ENCODE results near the gene UNK. TPM values are rescaled to one million over a fixed set of nuclear protein-coding genes. Genes with fewer than 3 reads are reported as not detected.

UNK gene
- total RNA-seq, 2 experiments from 2014 or later: 41.5 to 67.6 TPM

- H3K79me2 ChIP-seq (ENCODE audit: insufficient read depth, low read depth, low read length): no peaks in the 10 kb centered on the region
- no TSS peak for BruUV-seq (replicated peaks)
- H3K4me1 ChIP-seq (ENCODE audit: insufficient read depth, low read length, poor library complexity, severe bottlenecking): peaks cover 48% of the 10 kb centered on the region
- H3K27ac ChIP-seq (ENCODE audit: low read depth, low read length, poor library complexity, severe bottlenecking): no peak overlapping the region
- H3K9me2 ChIP-seq (ENCODE audit: insufficient read depth, low read length): no peaks in the 10 kb centered on the region
- no peaks in the 10 kb centered on the region for H3K36me3 ChIP-seq (ENCODE audit: insufficient read depth, low read length)
- POLR2A ChIA-PET: interaction anchor here (0.6 to 1.4 kb wide), 4 partner anchors 13 to 118 kb away, joined by 3 to 5 read pairs (median 4); partner anchors contain the start of gene SMIM5
- intact Hi-C loops (cut with micrococcal nuclease; ENCODE audit: unreplicated experiment): loop anchor here (1.0 to 5.0 kb wide), 4 partner anchors 96 to 324 kb away; no protein-coding TSS in a partner anchor
- CTCF ChIA-PET (ENCODE audit: unreplicated experiment): interaction anchor here (0.6 to 3.7 kb wide), 8 partner anchors 11 to 168 kb away, joined by 3 to 23 read pairs (median 8); no protein-coding TSS in a partner anchor
- TF ChIP-seq CTCF (conservative IDR thresholded peaks at IDR 0.05; ENCODE audit: low read length): no peak
- H4K20me1 ChIP-seq (ENCODE audit: insufficient read depth, low read length): no peaks in the 10 kb centered on the region
- no peak overlapping the region for H3K4me2 ChIP-seq (ENCODE audit: low read length)
- H2AFZ ChIP-seq (ENCODE audit: low read length): no peak overlapping the region
- H3K9me3 ChIP-seq (ENCODE audit: low read length): no peaks in the 10 kb centered on the region
- no peak overlapping the region for H3K4me3 ChIP-seq (ENCODE audit: low read depth, low read length, poor library complexity, severe bottlenecking)
- no peak for DNase-seq (ENCODE audit: low spot score)
These were observed 33.8 kb upstream of the UNK start for GRCh38 chr17:75750661-75751423.

- Histone ChIP-seq H3K36me3 (ENCODE audit: insufficient read depth, low read length) (no peaks in the 10 kb centered on the region), H3K4me3 (ENCODE audit: low read depth, low read length, poor library complexity, severe bottlenecking) (no peak overlapping the region), H4K20me1 (ENCODE audit: insufficient read depth, low read length) (no peaks in the 10 kb centered on the region), H3K9me2 (ENCODE audit: insufficient read depth, low read length) (no peaks in the 10 kb centered on the region), H3K27ac (ENCODE audit: low read depth, low read length, poor library complexity, severe bottlenecking) (no peak overlapping the region), H2AFZ (ENCODE audit: low read length) (no peak overlapping the region), H3K9me3 (ENCODE audit: low read length) (no peaks in the 10 kb centered on the region), H3K4me1 (ENCODE audit: insufficient read depth, low read length, poor library complexity, severe bottlenecking) (peaks cover 50% of the 10 kb centered on the region), H3K4me2 (ENCODE audit: low read length) (no peak overlapping the region), H3K79me2 (ENCODE audit: insufficient read depth, low read depth, low read length) (no peaks in the 10 kb centered on the region)
- ChIA-PET CTCF (ENCODE audit: unreplicated experiment) (interaction anchor here (0.6 to 2.5 kb wide), 6 partner anchors 10 to 119 kb away, joined by 3 to 16 read pairs (median 9); partner anchors contain the start of genes GALK1, RECQL5 and SAP30BP), POLR2A (interaction anchor here (1.2 kb wide), 1 partner anchor 77 kb away, joined by 4 read pairs; no protein-coding TSS in a partner anchor)
- BruUV-seq (replicated peaks): no TSS peak
- intact Hi-C loops (cut with micrococcal nuclease; ENCODE audit: unreplicated experiment): loop anchor here (5.0 kb wide), 2 partner anchors 95 to 325 kb away; no protein-coding TSS in a partner anchor
- no peak for DNase-seq (ENCODE audit: low spot score)
- no peak for TF ChIP-seq EZH2phosphoT487 (IDR thresholded peaks at IDR 0.05; ENCODE audit: borderline replicate concordance, low read depth, low read length)
- TF ChIP-seq CTCF (conservative IDR thresholded peaks at IDR 0.05; ENCODE audit: low read length): no peak
These were observed 32.8 kb upstream of the UNK start for GRCh38 chr17:75751676-75752404.

Measured in OCI-LY7 (cell line).